GM21515 (cell line): ENCODE data around the gene PBOV1.
"Not testable (repeated sequence)": the region's sequence is repeated elsewhere in the genome, so short reads cannot be mapped to it uniquely, and the experiment has no call there.

Source experiments
- ATAC-seq: cut with Tn5 transposase; IDR thresholded peaks from one replicate; pipeline ENCODE4 v1.9.1; 2021; ENCODE audit not compliant: unreplicated experiment

Gene PBOV1

DNA sequence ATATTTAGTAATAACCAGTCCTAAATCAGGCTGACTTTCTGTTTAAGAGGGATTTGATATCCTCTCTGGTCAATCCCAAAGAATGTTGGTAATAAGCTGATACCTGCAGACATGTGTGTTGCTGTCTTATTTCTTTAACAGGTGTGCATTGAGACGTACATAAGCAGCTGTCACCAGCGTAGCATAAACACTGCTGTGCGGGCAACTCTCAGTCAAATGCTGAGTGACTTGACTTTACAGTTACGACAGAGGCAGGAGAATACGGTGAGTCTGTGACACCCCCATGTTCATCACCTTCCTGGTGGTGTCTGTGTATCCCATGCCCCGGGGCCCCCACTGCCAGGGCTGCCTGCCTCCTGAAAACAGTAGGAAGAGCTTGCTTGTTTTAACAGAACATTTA lies 20.1 kb upstream of the PBOV1 start:
- ATAC-seq = no peak

DNA sequence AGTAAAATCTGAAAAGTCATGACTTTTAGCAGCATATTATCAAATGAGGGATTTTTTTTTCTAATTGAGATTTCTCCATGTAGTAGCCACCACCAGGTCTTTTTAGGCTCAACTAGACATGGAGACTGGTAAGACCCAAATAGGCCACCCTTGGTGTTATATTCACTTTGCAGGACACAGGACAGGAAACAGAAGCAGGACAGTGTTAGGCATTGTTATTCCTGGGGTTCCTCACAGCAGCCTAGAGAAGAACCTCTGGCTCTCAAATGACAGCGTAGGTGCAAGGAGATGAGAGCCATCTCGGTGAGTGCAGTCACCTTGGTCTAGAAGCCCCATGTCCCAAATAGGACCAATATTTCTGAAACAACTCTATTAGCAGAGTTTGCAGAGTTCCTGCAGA lies 19.2 kb upstream of the PBOV1 start:
- ATAC-seq = no peak

DNA sequence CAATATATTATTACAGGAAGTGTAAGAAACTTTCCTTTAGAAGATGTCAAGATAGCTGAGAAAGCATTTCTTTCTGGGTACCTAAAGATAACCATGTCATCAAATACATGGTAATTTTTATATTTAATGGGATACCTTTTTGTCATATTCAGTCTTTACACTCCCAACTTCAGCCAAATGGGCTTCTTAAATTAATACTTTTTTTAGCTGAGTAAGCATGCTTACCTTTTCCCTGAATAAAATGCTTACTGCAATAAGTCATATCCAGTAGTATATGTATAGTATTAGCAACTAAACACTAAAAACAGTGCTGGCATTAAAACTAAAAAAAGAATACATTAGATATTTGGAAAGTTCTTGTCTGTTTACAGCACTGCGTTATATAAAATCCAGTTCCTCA lies 17.4 kb upstream of the PBOV1 start:
- no peak for ATAC-seq

DNA sequence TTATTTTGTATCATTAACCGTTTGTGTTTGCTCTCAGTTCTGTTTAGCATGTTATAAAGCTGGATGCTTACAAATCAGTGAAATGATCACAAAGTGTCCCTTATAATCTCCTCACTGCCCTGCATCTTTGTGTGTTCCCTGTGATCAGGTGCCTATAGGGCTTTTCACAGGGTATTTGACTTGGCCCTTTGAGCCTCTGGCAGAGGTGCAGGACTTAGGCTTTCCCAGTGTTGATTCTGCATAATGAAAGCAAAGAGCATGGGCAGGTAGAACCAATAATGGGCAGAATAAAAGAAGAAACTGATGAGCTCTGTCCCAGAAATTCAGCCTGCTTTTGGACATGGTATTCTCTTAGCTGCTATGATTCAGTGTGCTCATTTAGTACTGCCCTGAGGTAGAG lies 16.9 kb upstream of the PBOV1 start:
- ATAC-seq = no peak

DNA sequence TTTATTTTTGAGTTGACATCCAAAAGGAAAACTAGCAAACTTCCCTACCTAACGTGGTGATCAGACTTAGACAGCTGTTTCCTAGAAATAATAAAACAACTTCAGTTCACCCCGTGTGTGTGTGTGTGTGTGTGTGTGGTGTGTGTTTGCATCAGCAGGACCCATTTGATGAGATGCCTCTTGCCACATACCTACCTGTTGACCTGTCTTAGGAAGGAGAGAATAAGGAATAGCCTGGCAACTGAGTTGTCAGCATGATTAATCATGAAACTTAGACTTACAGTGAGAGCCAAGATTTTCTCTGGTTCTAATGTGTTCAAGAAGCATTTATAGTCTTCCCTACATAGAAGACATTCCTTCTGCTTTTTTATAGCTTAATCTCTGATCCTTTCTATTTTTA lies 16.1 kb upstream of the PBOV1 start:
- no peak for ATAC-seq

DNA sequence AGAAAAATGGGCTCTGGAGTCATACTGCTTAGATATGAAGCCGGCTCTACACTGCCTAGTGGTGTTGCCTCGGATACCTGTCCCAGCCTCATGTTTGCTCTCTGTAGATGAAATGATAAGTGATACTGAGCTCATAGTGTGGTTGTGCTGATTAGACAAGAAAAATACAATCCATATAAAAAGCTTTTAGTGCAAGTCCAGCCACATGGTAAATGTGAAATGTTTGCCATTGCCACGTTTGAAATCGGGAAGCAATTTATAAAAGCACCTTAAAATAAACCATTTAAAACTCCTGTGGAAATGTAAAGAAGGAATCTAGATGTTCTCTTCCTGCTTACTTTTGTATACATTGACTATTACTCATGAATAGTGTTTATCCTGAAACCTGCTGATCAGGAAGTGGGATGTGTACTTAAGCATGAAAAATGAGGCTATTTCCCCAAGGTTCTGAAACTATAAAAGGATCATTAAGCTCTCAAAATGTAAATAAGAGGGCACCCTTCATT lies 13.1 kb upstream of the PBOV1 start:
- ATAC-seq = no peak

DNA sequence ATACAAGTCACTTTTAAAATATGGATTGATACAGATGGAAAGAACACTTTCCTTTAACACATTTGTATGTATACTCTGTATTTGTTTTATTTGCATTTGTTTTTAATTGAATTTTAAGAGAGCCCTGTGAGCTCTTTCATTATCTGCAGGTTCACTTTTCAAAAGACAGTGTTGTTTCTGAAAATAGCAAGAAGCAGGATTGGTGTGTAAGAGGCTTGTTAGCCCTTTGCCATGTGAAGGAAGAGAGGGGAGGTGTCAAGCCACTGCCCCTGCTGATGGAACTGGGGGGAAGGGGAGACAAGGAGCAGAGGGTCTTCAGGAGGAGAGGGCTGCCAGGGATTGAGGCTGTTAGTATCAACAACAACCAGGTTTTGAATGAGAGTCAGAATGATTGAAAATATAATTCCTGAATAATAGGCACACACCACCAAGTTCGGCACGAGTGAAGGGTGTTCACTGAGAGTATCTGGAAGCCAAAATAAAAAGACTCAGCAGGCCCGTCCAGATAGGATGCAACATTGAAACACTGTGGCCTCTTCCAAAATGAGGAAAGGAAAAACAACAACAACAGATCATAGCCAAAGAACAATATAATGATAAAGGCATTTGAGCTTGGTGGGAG lies 12.6 kb upstream of the PBOV1 start:
- no peak for ATAC-seq

DNA sequence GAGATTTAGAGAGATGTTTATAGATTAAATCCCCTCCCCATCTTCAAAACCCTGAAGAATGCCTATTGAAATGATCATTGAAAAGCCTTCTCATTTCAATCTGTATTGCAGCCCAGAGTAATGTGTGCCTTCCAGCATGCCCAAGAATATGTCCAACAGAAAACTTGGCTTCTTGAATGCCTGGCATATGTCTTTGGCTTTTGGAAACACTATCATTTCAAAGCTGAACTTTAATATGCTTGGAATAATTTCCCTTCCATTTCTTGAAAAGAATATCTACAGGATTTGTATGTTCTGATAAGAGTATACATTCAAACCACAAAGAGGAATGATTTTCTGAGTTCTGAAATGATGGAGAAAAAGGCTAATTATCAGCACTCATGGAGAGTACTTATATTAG lies 11.9 kb upstream of the PBOV1 start:
- ATAC-seq = no peak

DNA sequence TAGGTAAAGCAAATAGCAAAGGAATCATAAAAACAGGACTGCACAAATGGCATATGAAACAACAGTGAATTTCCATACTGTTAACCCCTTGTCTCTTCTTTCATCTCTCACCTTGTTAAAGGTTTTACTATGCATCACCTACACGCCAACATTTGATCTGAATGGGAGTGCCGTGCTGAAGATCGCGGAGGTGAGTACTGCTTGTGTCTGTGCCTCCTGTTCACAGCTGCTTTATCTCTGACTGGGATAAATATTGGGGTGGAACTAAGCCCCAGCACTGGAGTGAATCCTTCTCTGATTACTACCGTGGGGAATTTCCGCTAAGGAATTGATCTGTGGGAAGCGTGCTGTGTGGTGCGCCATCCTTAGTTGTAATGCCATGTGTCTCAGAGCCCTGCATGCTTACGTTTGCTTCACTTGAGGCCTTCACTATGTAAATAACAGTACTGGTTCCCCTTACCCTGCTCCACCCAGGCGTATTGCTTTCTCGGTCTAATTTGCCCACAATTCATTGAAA lies 11.4 kb upstream of the PBOV1 start:
- no peak for ATAC-seq

DNA sequence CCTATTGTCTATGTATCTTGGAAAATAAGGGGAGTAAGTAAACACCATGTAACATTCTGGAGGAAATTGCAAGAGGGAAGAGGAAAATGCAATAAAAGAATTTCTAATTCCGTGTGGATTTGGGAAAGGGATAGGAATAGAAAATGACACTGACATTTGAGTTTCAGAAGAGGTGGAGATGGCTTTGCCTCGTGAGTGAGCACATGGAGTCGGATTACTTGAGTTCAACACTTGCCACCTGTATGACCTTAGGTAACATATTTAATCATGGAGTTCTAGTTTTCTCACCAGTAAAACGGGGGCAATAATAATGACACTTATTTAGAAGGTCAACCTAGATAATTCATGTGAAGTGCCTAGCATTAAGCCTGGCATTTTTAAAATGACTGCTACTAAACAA lies 10.8 kb upstream of the PBOV1 start:
- ATAC-seq = no peak

DNA sequence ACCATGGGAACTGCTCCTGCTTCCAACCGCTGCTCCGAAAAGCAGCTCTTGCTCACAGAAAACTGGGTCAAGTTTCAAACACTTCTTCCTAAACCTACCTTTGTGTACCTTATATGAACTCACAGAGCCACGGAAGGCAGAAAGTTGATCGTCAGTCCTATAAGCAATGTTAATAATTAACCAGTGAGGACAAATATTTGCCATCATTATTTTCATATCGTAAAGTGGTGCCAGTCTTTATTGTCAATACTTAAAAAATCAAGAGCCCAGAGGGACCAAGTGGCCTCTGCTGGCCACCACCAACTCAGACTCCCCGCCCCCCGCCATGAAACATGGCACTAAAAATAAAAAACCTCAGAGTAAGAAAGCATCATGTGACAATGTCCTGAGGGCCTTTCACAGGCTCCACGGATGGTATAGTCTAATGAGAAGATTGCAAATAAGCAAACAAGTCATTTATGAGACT lies 9.1 kb upstream of the PBOV1 start:
- ATAC-seq = no peak

DNA sequence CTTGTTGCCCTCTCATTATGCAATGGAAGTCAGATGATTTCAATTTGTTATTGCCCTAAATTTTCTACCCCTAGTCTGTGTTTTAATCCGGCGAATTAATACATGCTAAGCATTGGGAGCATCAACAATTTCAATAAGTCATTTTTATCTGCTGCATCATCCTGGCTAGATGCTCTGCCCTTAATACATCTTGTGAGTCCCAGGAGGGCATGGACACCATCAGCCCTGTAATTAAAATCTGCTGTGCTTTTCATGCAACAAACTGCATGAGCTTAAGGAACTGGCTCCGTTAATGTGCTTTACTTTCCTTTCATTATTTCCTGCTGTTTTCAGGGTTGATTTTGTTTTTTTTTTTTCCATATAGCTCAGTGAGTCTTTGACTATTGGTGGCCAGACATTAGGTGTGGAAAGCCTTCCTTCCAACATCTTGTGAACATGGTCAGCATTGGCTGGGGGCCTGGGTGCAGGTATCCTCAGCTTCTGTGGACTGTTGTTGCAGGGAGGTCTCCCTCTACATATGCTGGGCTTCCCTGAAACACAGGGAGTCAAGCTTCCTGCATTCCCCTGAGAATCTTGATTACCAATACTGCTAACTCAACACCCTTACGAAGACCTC lies 8.5 kb upstream of the PBOV1 start:
- no peak for ATAC-seq

DNA sequence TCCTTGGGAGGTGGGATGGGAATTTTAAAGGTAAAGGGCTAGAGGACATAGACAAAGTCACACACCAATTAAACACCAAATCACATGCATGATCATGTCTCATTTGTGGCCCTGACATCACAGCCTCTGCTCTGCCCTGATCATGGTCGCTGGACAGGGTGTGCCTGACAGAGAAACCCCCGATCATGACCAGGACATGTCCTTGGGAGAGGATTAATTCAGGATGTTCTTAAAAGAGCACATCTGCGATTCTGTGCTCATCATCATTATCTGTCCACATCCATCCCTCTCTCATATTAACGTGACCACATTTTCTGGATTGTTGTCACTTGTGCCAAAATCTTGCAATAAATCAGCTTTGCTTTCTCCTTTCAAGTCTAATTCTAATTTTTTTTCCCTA lies 7.7 kb upstream of the PBOV1 start:
- ATAC-seq = no peak

DNA sequence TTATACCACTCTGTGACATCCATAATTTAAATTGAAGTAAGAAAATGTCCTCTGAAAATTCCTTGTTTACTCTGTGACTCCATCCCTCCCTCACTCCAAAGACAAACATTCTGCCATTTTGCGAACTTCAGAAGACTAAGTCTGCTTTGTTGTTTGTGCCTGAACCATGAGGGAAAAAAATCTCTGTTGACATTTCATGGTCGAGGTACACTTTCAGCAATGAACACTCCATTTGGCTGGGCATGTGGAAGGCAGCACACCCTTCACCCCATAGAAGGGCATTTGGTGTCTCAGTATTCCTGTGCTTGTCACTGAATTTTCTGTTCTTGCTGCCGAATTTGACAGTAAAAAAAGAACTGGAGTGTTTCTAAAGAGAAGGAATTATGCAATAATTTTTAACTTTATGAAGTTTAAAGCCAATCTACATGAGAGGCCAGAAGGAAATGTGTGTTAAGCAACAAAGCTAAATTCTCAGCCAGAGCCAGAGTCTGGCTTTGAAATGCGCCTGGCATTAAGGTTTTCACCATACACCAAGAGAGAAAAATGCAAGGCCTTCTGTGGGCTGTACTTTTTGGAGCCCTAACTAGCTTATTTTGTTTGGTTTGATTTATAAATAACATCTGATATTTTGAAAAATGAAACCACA lies 4.7 kb upstream of the PBOV1 start:
- no peak for ATAC-seq

DNA sequence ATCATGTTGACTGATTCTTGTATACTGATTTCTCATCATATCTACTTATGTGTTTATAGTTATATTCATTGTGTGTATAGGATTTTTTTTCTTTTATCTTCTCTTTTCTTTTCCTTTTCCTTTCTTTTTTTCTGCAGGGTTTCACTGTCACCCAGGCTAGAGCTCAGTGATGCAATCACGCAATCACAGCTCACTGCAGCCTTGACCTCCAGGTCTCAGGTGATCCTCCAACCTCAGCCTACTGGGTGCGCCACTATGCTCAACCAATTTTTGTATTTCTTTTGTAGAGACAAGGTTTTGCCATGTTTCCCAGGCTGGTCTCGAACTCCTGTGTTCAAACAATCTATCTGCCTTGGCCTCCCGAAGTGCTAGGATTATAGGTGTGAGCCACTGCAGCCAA lies 1.6 kb upstream of the PBOV1 start:
- ATAC-seq = no peak

DNA sequence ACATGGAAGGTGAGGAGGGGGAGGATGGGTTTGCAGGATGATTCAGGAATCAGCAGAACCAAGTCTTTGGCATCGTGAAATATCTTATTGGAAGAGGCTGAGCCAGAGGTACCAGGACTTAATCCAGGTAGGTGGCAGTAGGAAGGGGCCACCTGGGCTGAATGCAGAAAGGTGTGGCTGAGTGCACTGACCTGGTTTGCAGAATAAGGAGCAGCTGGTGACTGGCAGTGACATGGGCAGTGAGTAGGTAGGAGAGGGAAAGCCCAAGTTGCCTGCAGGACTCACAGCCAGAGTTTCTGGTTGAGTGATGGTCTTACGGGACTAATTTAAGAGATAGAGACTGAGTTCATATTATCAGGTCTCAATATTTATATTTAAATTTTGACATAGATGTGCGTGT lies 1.1 kb upstream of the PBOV1 start:
- no peak for ATAC-seq

DNA sequence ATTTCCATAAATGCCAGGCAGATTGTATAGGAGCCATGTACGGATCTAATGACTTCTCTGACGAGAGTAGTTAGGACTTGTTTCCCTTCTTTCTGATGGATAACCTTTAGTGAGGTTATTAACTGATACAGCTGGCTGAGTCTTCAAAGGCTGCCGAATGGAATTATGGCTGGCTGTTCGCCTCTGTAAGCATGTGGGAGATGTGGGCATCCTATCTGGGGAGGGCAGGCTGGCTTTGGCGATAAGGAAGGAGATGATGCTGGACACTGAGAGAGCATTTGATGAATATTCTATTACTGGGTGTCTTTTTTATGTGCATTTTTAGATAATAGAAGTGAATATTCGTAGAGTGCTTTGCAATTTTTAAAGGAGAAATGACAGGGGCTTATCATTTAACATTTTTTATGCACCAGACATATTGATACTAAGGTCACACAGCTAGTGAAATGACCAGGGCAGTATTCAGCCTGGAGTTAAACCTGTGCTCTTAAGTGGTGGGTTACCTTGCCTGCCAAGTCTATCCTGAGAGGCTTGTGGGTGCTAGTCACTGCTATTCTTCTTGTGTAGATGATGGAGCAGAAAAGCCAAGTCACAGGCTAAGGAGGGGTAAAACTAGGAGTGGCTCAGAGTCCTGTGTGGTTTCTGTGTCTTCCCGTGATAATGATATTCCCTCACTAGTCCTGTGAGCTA lies 3.1 kb downstream of the PBOV1 start:
- no peak for ATAC-seq

DNA sequence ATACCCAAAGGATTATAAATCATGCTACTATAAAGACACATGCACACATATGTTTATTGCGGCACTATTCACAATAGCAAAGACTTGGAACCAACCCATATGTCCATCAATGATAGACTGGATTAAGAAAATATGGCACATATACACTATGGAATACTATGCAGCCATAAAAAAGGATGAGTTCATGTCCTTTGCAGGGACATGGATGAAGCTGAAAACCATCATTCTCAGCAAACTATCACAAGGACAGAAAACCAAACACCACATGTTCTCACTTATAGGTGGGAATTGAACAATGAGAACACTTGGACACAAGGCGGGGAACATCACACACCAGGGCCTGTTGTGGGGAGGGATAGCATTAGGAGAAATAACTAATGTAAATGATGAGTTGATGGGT lies 5.8 kb downstream of the PBOV1 start:
- ATAC-seq = not testable (repeated sequence)

DNA sequence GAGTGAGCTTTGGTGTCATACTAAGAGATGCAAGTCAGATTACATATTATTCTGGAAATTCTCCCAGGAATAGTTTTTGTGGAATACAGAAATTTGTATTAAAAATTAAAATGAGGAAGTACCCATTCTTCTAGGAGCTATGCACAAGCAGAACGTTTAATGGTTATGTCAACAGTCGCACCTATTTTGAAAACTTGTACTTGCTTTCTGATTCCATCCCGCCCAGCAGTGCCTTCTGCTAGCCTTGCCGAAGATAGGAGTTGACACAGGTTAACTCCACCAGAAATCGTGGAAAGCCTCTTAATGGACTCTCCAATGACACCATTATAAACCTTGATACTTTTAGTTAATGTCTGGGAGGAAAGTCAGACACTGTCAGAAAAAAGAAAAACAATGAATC lies 6.7 kb downstream of the PBOV1 start:
- ATAC-seq = no peak

DNA sequence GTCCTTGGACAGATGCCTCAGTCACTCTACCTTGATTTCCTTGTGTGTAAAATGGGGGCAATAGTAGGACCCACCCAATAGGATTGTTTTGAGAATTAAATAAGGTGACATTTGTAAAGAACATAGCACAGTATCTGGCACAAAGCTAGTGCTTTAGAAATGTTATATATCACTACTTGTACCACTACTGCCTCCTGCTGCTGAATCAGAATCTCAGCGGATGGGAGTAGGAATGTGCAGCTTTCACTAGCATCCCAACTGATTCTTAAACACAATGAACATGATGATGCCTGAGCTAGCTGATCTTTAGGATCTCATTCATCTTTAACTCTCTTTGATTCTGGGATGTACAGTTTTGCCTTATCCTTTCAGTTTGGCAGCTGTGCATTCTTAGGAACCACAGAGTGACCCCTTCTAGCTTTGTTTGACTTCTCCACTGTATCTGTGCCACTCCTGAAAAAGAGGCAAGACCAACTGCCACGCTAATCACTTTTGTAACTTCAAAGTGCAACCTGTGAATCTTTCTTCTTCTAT lies 7.2 kb downstream of the PBOV1 start:
- no peak for ATAC-seq

DNA sequence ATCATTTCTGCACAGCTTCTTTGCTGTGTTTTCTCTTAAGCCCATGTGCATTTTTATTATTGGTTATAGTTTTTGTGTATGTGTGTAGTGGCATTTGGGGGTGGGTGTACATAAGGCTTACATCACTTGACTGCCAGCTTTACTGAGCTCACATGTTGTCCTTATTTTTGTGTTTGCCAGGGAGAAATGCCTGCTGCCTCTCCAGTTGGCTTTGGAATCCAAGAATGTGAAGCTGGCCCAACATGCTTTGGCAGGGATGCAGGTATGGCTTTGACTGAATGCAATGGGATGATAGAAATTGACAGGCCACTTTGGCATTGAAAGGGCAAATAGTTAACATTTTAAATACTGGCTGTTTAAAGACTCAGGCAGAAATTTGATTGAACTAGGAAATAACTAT lies 11.4 kb downstream of the PBOV1 start:
- ATAC-seq = no peak
